ENCODE data around the gene ST14. TPM values are rescaled to one million over a fixed set of nuclear protein-coding genes. Genes with fewer than 3 reads are reported as not detected.

ST14 gene
- total RNA-seq, 2 donors from 2014 or later = 17.5 to 21.7 TPM

- 93 to 95% methylated on average over 10 of the region's 10 CpGs for WGBS, 2 experiments (ENCODE audit: insufficient coverage in 1 of 2, insufficient read length in 1 of 2)
- no peaks in the 10 kb centered on the region for H3K9me3 ChIP-seq (ENCODE audit: control insufficient read depth, low read length)
- Mint-ChIP-seq H3K27ac (peak overlapping the region; percentile 5), H3K9me3 (peaks cover 5% of the 10 kb centered on the region), H3K36me3 (ENCODE audit: low read depth) (peaks cover 73% of the 10 kb centered on the region), H3K4me3 (peak overlapping the region; percentile 24), H3K4me1 (peaks cover 56% of the 10 kb centered on the region), H3K27me3 (ENCODE audit: insufficient read depth) (no peaks in the 10 kb centered on the region)
- H3K27ac ChIP-seq (ENCODE audit: low read depth, low read length) = no peak overlapping the region
- H3K4me3 ChIP-seq (ENCODE audit: low read length) = no peak overlapping the region
- no peaks in the 10 kb centered on the region for H3K27me3 ChIP-seq (ENCODE audit: control insufficient read depth, insufficient read depth, low read length, poor library complexity, severe bottlenecking)
- no peak overlapping the region for H3K9ac ChIP-seq (ENCODE audit: extremely low read depth, low read length, poor library complexity, severe bottlenecking)
- peaks cover 23% of the 10 kb centered on the region for H3K4me1 ChIP-seq (ENCODE audit: control insufficient read depth, insufficient read depth, low read length)
- TF ChIP-seq CTCF (conservative IDR thresholded peaks at IDR 0.05) = no peak
- peaks cover 79% of the 10 kb centered on the region for H3K36me3 ChIP-seq (ENCODE audit: control insufficient read depth, insufficient read depth, low read length)
- no peak for DNase-seq
Observed at GRCh38 chr11:130112071-130112830, 47.3 kb upstream of the ST14 start.

GRCh38 chr11:130114281-130114680, 45.3 kb upstream of the ST14 start:
- no peak for TF ChIP-seq CTCF (conservative IDR thresholded peaks at IDR 0.05)
- H3K27ac Mint-ChIP-seq = peak overlapping the region; percentile 7

GRCh38 chr11:130114726-130115125, 44.9 kb upstream of the ST14 start:
- Mint-ChIP-seq H3K27ac (peak overlapping the region; percentile 76), H3K4me1 (peaks cover 56% of the 10 kb centered on the region), H3K9me3 (no peaks in the 10 kb centered on the region), H3K27me3 (ENCODE audit: insufficient read depth) (no peaks in the 10 kb centered on the region), H3K4me3 (no peak overlapping the region), H3K36me3 (ENCODE audit: low read depth) (peaks cover 64% of the 10 kb centered on the region)
- Histone ChIP-seq H3K4me1 (ENCODE audit: control insufficient read depth, insufficient read depth, low read length) (peaks cover 28% of the 10 kb centered on the region), H3K27me3 (ENCODE audit: control insufficient read depth, insufficient read depth, low read length, poor library complexity, severe bottlenecking) (no peaks in the 10 kb centered on the region), H3K9ac (ENCODE audit: extremely low read depth, low read length, poor library complexity, severe bottlenecking) (no peak overlapping the region), H3K4me3 (ENCODE audit: low read length) (no peak overlapping the region), H3K27ac (ENCODE audit: low read depth, low read length) (no peak overlapping the region), H3K9me3 (ENCODE audit: control insufficient read depth, low read length) (no peaks in the 10 kb centered on the region), H3K36me3 (ENCODE audit: control insufficient read depth, insufficient read depth, low read length) (peaks cover 95% of the 10 kb centered on the region)
- 95 to 100% methylated on average over 4 of the region's 4 CpGs for WGBS, 2 experiments (ENCODE audit: insufficient coverage in 1 of 2, insufficient read length in 1 of 2)
- no peak for DNase-seq
- no peak for TF ChIP-seq CTCF (conservative IDR thresholded peaks at IDR 0.05)

More at GRCh38 chr11:130114281-130114680, 45.3 kb upstream of the ST14 start:
- Mint-ChIP-seq H3K27me3 (ENCODE audit: insufficient read depth) (no peaks in the 10 kb centered on the region), H3K4me1 (peaks cover 58% of the 10 kb centered on the region), H3K4me3 (no peak overlapping the region), H3K9me3 (no peaks in the 10 kb centered on the region), H3K36me3 (ENCODE audit: low read depth) (peaks cover 68% of the 10 kb centered on the region)
- H3K36me3 ChIP-seq (ENCODE audit: control insufficient read depth, insufficient read depth, low read length) = peaks cover 95% of the 10 kb centered on the region
- DNase-seq = no peak
- H3K9me3 ChIP-seq (ENCODE audit: control insufficient read depth, low read length) = no peaks in the 10 kb centered on the region
- WGBS, 2 experiments (ENCODE audit: insufficient coverage in 1 of 2, insufficient read length in 1 of 2) = 97 to 98% methylated on average over 5 of the region's 5 CpGs
- no peak overlapping the region for H3K9ac ChIP-seq (ENCODE audit: extremely low read depth, low read length, poor library complexity, severe bottlenecking)
- no peaks in the 10 kb centered on the region for H3K27me3 ChIP-seq (ENCODE audit: control insufficient read depth, insufficient read depth, low read length, poor library complexity, severe bottlenecking)
- H3K27ac ChIP-seq (ENCODE audit: low read depth, low read length) = no peak overlapping the region
- no peak overlapping the region for H3K4me3 ChIP-seq (ENCODE audit: low read length)
- H3K4me1 ChIP-seq (ENCODE audit: control insufficient read depth, insufficient read depth, low read length) = peaks cover 30% of the 10 kb centered on the region
